Fibroblast of villous mesenchyme (primary cell): ENCODE measurements around the gene MYO15A. TPM values are rescaled to one million over a fixed set of nuclear protein-coding genes. Genes with fewer than 3 reads are reported as not detected.

Experiments
- DNase-seq: peaks from one replicate; pipeline ENCODE4 v3.0.0-alpha.2; 2010; ENCODE audit warnings: low read depth
- H3K4me3 ChIP-seq: 2 replicates; pipeline ENCODE4 v1.5.1; 2011; ENCODE audit warnings: low read depth, mild to moderate bottlenecking, low read length
- CTCF ChIP-seq: IDR thresholded peaks from 2 replicates; pipeline ENCODE4 v1.5.1; 2012; ENCODE audit warnings: low read depth, mild to moderate bottlenecking, low read length; ENCODE audit not compliant: insufficient read depth
- total RNA-seq: library from RNA; depleted of rRNA; stranded (reverse); fragments of >200 nt; gene quantifications from 2 replicates; pipeline ENCODE4 v1.2.3, GENCODE V29; 2012

The MYO15A gene
- total RNA-seq, 1 donor: 0.43 TPM

- peak overlapping the region; percentile 94 for H3K4me3 ChIP-seq
- TF ChIP-seq CTCF: no peak
- no peak for DNase-seq
Observed at GRCh38 chr17:18226284-18226945, 117.9 kb downstream of the MYO15A start.

- no peak for TF ChIP-seq CTCF
- H3K4me3 ChIP-seq: no peak overlapping the region
- DNase-seq: no peak
Observed at GRCh38 chr17:18227635-18228034, 119.1 kb downstream of the MYO15A start.

GRCh38 chr17:18228176-18228682 is 119.7 kb downstream of the MYO15A start:
- DNase-seq: no peak
- TF ChIP-seq CTCF: no peak
- H3K4me3 ChIP-seq: no peak overlapping the region

- TF ChIP-seq CTCF: no peak
- no peak overlapping the region for H3K4me3 ChIP-seq
- no peak for DNase-seq
Observed at GRCh38 chr17:18229254-18229653, 120.7 kb downstream of the MYO15A start.

Other genes starting within 250 kb of the MYO15A start
- gene TOM1L2, start 136.4 kb upstream of the MYO15A start, total RNA-seq: 29.0 and 34.1 TPM in 2 replicates
- gene DRC3, start 135.9 kb upstream of the MYO15A start, total RNA-seq: under 0.01 and 0.97 TPM in 2 replicates
- 13.0 and 15.5 TPM in 2 replicates for gene ATPAF2, start 69.6 kb upstream of the MYO15A start, total RNA-seq
- 6.8 and 7.8 TPM in 2 replicates for gene GID4, start 69.3 kb upstream of the MYO15A start, total RNA-seq
- gene DRG2, start 20.8 kb upstream of the MYO15A start, total RNA-seq: 30.3 and 33.2 TPM in 2 replicates
- 113 and 144 TPM in 2 replicates for gene ALKBH5, start 75.1 kb downstream of the MYO15A start, total RNA-seq
- 44.0 and 49.3 TPM in 2 replicates for gene LLGL1, start 116.9 kb downstream of the MYO15A start, total RNA-seq
- gene FLII, start 150.0 kb downstream of the MYO15A start, total RNA-seq: 205 and 244 TPM in 2 replicates
- gene MIEF2, start 151.9 kb downstream of the MYO15A start, total RNA-seq: 16.4 and 18.4 TPM in 2 replicates
- 29.0 and 45.8 TPM in 2 replicates for gene TOP3A, start 206.2 kb downstream of the MYO15A start, total RNA-seq
- gene SMCR8, start 206.5 kb downstream of the MYO15A start, total RNA-seq: 17.1 and 21.6 TPM in 2 replicates